ENCODE data around the gene CHRNB4.

CHRNB4 gene

GRCh38 chr15:78638658-78639314 lies 2.2 kb downstream of the CHRNB4 start:
- TF ChIP-seq ZFX (IDR thresholded peaks at IDR 0.05) (no peak), CTCF (conservative IDR thresholded peaks at IDR 0.05) (peak; percentile 84)
- H3K27ac ChIP-seq, result no peak overlapping the region

- TF ChIP-seq CTCF (conservative IDR thresholded peaks at IDR 0.05) (no peak), ZFX (IDR thresholded peaks at IDR 0.05) (no peak)
- H3K27ac ChIP-seq, result no peak overlapping the region
Observed at GRCh38 chr15:78637776-78638435, 3.1 kb downstream of the CHRNB4 start.

- TF ChIP-seq CTCF (conservative IDR thresholded peaks at IDR 0.05) (no peak), ZFX (IDR thresholded peaks at IDR 0.05) (no peak)
- no peak overlapping the region for H3K27ac ChIP-seq
Observed at GRCh38 chr15:78636378-78636859, 4.6 kb downstream of the CHRNB4 start.

- no peak for TF ChIP-seq CTCF (conservative IDR thresholded peaks at IDR 0.05)
- TF ChIP-seq ZFX (IDR thresholded peaks at IDR 0.05), result no peak
- no peak overlapping the region for H3K27ac ChIP-seq
Observed at GRCh38 chr15:78635346-78635745, 5.7 kb downstream of the CHRNB4 start.

GRCh38 chr15:78634210-78635145 lies 6.5 kb downstream of the CHRNB4 start:
- H3K27ac ChIP-seq, result no peak overlapping the region
- TF ChIP-seq ZFX (IDR thresholded peaks at IDR 0.05), result no peak
- no peak for TF ChIP-seq CTCF (conservative IDR thresholded peaks at IDR 0.05)

- no peak for TF ChIP-seq ZFX (IDR thresholded peaks at IDR 0.05)
- H3K27ac ChIP-seq, result no peak overlapping the region
Observed at GRCh38 chr15:78633348-78633747, 7.7 kb downstream of the CHRNB4 start.

- no peak overlapping the region for H3K27ac ChIP-seq
- no peak for TF ChIP-seq CTCF (conservative IDR thresholded peaks at IDR 0.05)
- no peak for TF ChIP-seq ZFX (IDR thresholded peaks at IDR 0.05)
Observed at GRCh38 chr15:78630886-78631633, 9.9 kb downstream of the CHRNB4 start.
